Measurements from ENCODE around the gene IKZF1. TPM values are rescaled to one million over a fixed set of nuclear protein-coding genes. Genes with fewer than 3 reads are reported as not detected.

The IKZF1 gene
- total RNA-seq, 1 experiment from 2014 or later = not detected

GRCh38 chr7:50307368-50308032 is 3.0 kb downstream of the IKZF1 start:
- no peak for DNase-seq (ENCODE audit: low spot score)

GRCh38 chr7:50308203-50308531 is 3.7 kb downstream of the IKZF1 start:
- no peak for DNase-seq (ENCODE audit: low spot score)

GRCh38 chr7:50308532-50309385 is 4.2 kb downstream of the IKZF1 start:
- DNase-seq (ENCODE audit: low spot score) = no peak

- DNase-seq (ENCODE audit: low spot score) = no peak
These were observed 5.2 kb downstream of the IKZF1 start for GRCh38 chr7:50309721-50310120.

- DNase-seq (ENCODE audit: low spot score) = no peak
These were observed 5.8 kb downstream of the IKZF1 start for GRCh38 chr7:50310361-50310760.

- DNase-seq (ENCODE audit: low spot score) = no peak
These were observed 6.4 kb downstream of the IKZF1 start for GRCh38 chr7:50310956-50311355.

GRCh38 chr7:50312250-50313162 is 8.0 kb downstream of the IKZF1 start:
- no peak for DNase-seq (ENCODE audit: low spot score)

- DNase-seq (ENCODE audit: low spot score) = no peak
These were observed 10.5 kb downstream of the IKZF1 start for GRCh38 chr7:50314836-50315592.

GRCh38 chr7:50315739-50316671 is 11.5 kb downstream of the IKZF1 start:
- no peak for DNase-seq (ENCODE audit: low spot score)

- no peak for DNase-seq (ENCODE audit: low spot score)
These were observed 12.7 kb downstream of the IKZF1 start for GRCh38 chr7:50317221-50317678.

- no peak for DNase-seq (ENCODE audit: low spot score)
These were observed 13.5 kb downstream of the IKZF1 start for GRCh38 chr7:50317697-50318669.

- DNase-seq (ENCODE audit: low spot score) = no peak
These were observed 17.1 kb downstream of the IKZF1 start for GRCh38 chr7:50321487-50322067.

- DNase-seq (ENCODE audit: low spot score) = no peak
These were observed 19.6 kb downstream of the IKZF1 start for GRCh38 chr7:50324113-50324512.

GRCh38 chr7:50327443-50327842 is 22.9 kb downstream of the IKZF1 start:
- no peak for DNase-seq (ENCODE audit: low spot score)

GRCh38 chr7:50329775-50330174 is 25.3 kb downstream of the IKZF1 start:
- no peak for DNase-seq (ENCODE audit: low spot score)

- no peak for DNase-seq (ENCODE audit: low spot score)
These were observed 25.7 kb downstream of the IKZF1 start for GRCh38 chr7:50330254-50330653.

- DNase-seq (ENCODE audit: low spot score) = no peak
These were observed 26.2 kb downstream of the IKZF1 start for GRCh38 chr7:50330696-50331095.

- no peak for DNase-seq (ENCODE audit: low spot score)
These were observed 27.2 kb downstream of the IKZF1 start for GRCh38 chr7:50331564-50332208.
